HFF-Myc (cell line): ENCODE results near the gene FOXK2.

Source experiments
- DNase-seq: peaks from one replicate; pipeline ENCODE4 v3.0.0-alpha.2; 2011; ENCODE audit warnings: low read depth; ENCODE audit errors: extremely low read depth
- H3K4me3 ChIP-seq: replicated peaks from 2 replicates; pipeline ENCODE4 v1.5.1; 2011; ENCODE audit warnings: low read depth, mild to moderate bottlenecking, control low read depth, low read length
- TF ChIP-seq, protein P1 (sequence below): IDR thresholded peaks from 2 replicates; pipeline ENCODE4 v1.5.1; 2012; ENCODE audit warnings: mild to moderate bottlenecking, low read depth, low read length, control low read depth; ENCODE audit errors: missing control alignments

The FOXK2 gene

DNA sequence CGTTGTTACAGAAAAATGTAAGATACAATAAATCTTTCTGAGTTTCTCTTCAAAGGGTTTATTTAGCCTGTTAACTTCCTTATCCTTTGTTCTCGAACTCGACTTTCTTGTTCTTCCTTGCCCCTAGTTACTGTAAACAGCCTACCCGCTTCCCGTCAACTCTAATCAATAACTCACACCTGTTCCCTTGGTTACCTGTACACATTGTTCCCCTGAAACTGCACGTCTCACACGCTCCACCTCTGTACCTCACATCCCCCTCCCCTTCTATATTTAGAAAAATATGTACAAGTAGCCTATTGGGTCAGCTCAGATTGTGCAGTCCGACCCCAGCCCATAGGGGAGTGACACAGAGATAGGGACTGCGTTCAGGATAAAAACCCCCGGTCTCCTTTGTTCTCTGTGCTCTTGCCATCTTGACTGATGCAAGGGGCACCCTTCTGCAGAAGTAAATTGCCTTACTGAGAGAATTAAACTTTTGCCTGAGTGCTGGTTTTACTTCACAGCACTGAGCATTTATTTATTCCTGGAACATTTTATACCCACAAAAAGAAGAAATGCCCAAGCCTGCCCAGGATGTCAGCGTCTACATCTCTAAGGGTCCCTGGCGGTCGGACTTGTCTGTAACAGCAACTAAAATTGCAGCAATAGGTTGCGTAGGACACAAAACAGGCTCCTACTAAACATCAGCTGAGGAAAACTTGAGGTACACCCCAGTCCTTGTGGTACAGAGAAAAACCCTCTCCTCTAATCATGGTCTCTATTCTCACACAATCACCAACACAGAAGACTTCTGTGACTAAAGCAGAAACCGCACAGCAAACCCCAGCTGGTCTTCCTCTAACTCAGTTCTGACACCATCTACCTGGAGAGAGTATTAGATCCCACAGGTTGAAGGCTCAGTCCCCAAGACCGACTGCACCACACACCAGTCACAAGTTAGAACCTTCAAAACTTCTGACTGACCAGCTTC is 117.4 kb downstream of the FOXK2 start:
- TF ChIP-seq, protein P1, sequence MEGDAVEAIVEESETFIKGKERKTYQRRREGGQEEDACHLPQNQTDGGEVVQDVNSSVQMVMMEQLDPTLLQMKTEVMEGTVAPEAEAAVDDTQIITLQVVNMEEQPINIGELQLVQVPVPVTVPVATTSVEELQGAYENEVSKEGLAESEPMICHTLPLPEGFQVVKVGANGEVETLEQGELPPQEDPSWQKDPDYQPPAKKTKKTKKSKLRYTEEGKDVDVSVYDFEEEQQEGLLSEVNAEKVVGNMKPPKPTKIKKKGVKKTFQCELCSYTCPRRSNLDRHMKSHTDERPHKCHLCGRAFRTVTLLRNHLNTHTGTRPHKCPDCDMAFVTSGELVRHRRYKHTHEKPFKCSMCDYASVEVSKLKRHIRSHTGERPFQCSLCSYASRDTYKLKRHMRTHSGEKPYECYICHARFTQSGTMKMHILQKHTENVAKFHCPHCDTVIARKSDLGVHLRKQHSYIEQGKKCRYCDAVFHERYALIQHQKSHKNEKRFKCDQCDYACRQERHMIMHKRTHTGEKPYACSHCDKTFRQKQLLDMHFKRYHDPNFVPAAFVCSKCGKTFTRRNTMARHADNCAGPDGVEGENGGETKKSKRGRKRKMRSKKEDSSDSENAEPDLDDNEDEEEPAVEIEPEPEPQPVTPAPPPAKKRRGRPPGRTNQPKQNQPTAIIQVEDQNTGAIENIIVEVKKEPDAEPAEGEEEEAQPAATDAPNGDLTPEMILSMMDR, result no peak
- no peak for DNase-seq
- H3K4me3 ChIP-seq, result no peak overlapping the region

DNA sequence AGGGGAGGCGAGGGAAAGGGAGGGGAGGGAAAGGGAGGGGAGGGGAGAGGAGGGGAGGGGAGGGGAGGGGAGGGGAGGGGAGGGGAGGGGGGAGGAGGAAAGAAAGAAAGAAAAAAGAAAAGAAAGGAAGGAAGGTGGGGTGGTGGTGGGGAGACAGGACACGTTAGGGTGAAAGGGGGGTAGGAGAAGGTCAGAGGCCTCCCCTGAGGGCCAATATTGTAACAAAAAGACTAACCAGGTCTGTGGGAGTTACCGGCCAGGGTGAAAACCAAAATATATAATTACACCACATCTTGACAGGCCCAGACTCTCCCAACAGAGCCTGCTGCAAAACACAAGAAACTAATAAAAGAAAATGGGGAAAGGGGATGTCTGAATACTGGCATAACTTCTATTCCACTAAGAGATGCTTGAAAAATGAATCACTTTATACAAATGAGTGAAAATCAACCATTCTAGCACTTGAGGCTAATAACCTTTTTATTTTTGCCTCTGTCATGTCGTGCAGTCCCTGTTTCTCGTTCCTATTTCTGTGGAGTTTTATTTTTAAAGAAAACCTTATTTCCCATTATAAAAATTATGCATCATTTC is 118.7 kb downstream of the FOXK2 start:
- no peak overlapping the region for H3K4me3 ChIP-seq
- no peak for DNase-seq
- TF ChIP-seq, protein P1, result no peak

DNA sequence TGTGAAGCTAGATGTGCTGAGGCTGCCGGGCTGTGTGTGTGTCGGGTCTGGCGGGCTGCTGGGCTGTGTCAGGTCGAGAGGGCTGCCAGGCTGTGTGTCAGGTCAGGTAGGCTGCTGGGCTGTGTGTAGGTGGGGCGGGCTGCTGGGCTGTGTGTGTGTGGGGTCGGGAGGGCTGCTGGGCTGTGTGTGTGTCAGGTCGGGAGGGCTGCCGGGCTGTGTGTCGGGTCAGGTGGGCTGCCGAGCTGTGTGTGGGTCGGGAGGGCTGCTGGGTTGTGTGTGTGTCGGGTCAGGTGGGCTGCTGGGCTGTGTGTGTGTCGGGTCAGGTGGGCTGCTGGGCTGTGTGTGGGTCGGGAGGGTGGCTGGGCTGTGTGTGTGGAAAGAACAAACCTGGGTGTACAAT is 120.1 kb downstream of the FOXK2 start:
- no peak overlapping the region for H3K4me3 ChIP-seq
- no peak for DNase-seq
- TF ChIP-seq, protein P1, result no peak

DNA sequence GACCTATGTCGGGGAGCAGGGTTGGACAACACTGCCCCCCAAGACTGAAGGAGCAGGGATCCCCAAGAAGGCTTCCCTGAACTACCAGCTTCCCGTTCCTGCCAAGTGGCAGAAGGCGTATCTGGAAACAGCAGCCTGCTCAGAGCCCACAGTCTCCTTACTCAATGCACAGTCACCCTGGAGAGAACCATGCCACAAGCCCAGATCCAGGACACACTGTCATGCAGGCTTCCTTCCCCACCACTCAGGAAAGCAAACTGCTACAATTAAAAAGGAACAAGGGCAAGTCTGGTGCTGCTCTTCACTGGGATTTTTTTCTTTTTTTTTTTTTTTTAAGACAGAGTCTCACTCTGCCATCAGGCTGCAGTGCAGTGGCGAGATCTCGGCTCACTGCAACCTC is 120.5 kb downstream of the FOXK2 start:
- no peak overlapping the region for H3K4me3 ChIP-seq
- TF ChIP-seq, protein P1, result no peak
- no peak for DNase-seq

DNA sequence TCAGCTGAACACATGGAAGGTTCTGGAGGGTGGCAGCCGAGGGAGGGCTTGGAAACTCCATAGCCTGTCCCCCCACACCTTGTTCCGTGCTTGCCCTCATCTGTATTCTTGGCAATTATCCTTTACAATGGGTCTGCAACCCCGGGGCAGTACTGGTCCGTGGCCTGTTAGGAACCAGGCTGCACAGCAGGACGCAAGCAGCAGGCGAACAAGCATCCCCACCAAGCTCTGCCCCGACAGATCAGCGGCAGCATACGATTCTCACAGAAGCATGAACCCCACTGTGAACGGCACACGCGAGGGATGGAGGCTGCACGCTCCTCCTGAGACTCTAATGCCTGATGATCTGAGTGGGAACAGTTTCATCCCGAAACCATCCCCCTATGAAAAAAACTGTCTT is 122.5 kb downstream of the FOXK2 start:
- TF ChIP-seq, protein P1, result no peak
- no peak overlapping the region for H3K4me3 ChIP-seq
- DNase-seq, result no peak

DNA sequence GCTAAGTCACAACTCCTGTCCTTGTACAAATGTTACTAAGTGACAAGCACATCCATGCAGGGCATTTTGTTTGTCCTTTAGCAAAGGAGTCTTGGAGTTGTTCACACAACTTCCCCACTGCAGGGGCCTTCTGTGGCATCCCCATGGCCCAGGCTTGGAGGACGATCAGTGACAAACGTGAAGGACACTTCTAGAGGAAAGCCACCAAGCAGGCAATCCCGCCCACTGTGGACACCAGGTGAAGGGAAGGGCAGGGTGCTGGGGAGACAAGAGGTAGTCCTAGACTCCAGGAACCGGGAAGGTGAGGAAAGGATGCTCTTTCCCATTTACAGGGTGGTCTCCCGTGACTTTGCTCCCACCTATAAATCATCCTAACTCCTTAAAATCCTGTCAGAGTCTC is 124.6 kb downstream of the FOXK2 start:
- no peak overlapping the region for H3K4me3 ChIP-seq
- DNase-seq, result no peak
- TF ChIP-seq, protein P1, result no peak
